Measurements from ENCODE around the gene CCNYL1. TPM values are rescaled to one million over a fixed set of nuclear protein-coding genes. Genes with fewer than 3 reads are reported as not detected.
A peak's percentile ranks its signal among the peaks of the same experiment; 100 is the strongest.
"Not testable (repeated sequence)": the region's sequence is repeated elsewhere in the genome, so short reads cannot be mapped to it uniquely, and the experiment has no call there.

Gene CCNYL1
- total RNA-seq, 1 donor = 10.4 TPM

DNA sequence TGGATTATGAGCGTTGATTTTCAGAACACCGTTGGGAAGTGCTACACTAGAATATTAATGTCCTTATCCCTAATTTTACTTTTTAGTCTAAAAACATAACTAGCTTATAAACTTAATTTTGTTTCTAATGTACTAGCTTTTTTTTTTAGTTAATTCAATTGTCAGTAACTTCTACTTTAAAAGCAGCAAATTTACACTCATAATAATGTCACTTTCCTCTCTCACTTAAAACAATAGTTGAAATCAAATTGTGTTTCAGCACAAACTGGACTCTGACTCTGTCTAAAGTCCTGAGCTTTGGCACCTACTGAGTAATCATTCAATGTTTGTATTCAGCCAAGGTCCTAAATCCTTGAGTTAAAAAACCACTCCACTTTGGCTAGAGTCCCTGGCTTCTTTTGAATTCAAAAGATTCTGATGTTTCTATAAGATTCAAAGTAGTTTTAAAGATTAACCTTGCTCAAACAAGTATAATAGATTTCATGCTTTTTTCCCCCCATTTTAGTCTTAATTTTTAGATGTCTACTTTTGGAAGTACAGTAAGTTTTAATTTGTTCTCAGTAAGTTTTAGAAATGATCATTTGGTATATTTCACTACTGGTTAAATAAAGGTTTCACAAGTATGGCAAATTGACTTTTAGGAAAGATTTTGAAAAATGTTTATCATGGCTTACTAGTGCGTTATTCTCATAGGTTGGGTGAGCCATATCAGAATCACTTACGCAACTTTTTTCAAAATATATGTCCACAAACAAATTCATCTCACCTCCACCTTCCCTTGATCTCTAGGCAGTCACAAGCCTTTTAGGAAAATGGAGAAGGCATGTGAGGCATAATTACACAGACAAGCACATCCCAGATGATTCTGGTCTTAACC, 23.4 kb downstream of the CCNYL1 start:
- TF ChIP-seq, protein P1, sequence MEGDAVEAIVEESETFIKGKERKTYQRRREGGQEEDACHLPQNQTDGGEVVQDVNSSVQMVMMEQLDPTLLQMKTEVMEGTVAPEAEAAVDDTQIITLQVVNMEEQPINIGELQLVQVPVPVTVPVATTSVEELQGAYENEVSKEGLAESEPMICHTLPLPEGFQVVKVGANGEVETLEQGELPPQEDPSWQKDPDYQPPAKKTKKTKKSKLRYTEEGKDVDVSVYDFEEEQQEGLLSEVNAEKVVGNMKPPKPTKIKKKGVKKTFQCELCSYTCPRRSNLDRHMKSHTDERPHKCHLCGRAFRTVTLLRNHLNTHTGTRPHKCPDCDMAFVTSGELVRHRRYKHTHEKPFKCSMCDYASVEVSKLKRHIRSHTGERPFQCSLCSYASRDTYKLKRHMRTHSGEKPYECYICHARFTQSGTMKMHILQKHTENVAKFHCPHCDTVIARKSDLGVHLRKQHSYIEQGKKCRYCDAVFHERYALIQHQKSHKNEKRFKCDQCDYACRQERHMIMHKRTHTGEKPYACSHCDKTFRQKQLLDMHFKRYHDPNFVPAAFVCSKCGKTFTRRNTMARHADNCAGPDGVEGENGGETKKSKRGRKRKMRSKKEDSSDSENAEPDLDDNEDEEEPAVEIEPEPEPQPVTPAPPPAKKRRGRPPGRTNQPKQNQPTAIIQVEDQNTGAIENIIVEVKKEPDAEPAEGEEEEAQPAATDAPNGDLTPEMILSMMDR (IDR thresholded peaks at IDR 0.05; ENCODE audit: insufficient read depth, low read depth, low read length) = no peak
- no peak overlapping the region for H3K4me3 ChIP-seq (ENCODE audit: low read depth, low read length)
- no peak for DNase-seq (ENCODE audit: low read depth)

DNA sequence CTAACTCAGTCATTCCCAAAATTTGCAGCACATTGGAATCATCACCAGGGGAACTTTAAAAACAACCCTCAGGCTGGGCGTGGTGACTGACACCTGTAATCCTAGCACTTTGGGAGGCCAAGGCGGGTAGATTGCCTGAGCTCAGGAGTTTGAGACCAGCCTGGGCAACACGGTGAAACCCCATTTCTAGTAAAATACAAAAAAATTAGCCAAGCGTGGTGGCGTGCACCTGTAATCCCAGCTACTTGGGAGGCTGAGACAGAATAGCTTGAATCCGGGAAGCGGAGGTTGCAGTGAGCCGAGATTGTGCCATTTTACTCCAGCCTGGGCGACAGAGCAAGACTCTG, 24.0 kb downstream of the CCNYL1 start:
- H3K4me3 ChIP-seq (ENCODE audit: low read depth, low read length); DNase-seq (ENCODE audit: low read depth): not testable (repeated sequence)

DNA sequence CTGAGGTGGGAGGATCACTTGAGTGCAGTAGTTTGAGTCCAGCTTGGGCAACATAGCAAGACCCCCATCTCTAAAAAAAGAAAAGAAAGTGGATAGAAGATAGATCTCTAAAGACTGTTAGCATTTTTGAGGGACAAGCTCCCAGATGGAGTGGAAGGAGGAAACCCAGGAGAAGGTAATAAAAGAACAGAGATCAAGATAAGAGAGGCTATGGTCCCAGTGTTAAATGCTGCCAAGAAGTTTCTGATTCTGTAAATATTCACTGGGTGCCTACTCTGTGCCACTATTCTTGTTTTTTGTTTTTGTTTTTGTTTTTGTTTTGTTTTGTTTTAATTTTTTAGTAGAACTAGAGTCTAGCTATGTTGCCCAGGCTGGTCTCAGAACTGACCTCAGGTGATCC, 32.1 kb downstream of the CCNYL1 start:
- TF ChIP-seq, protein P1 (IDR thresholded peaks at IDR 0.05; ENCODE audit: insufficient read depth, low read depth, low read length) = no peak
- no peak for DNase-seq (ENCODE audit: low read depth)
- H3K4me3 ChIP-seq (ENCODE audit: low read depth, low read length) = no peak overlapping the region

DNA sequence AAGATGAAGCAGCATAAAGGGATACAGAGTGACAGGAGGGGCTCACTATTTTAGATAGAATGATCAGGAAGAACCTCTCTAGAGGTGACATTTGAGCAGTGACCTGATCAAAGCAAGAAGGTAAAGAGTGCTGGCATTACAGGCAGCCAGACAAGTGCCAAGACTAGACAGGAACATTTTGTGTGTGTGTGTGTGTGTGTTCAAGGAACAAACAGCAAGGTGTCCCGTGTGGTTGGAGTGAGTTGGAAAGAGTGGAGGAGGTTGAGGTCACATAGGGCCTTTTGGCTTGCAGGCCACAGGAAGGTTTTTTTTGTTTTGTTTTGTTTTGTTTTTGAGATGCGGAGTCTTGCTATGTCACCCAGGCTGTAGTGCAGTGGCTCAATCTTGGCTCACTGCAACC, 32.6 kb downstream of the CCNYL1 start:
- DNase-seq (ENCODE audit: low read depth) = no peak
- TF ChIP-seq, protein P1 (IDR thresholded peaks at IDR 0.05; ENCODE audit: insufficient read depth, low read depth, low read length) = no peak
- H3K4me3 ChIP-seq (ENCODE audit: low read depth, low read length) = no peak overlapping the region

DNA sequence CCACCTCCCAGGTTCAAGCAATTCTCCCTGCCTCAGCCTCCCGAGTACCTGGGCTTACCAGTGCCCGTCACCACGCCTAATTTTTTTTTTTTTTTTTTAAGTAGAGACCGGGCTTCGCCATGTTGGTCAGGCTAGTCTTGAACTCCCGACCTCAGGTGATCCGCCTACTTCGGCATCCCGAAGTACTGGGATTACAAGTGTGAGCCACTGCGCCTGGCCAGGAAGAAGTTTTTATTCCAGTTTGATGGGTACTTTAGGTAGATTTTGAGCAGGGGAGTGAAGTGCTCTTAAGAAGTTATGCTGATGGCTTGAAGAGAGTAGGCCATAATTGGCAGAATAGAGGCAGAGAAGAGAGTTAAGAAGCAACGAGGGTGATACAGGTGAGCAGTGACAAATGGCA, 33.0 kb downstream of the CCNYL1 start:
- TF ChIP-seq, protein P1 (IDR thresholded peaks at IDR 0.05; ENCODE audit: insufficient read depth, low read depth, low read length) = no peak
- no peak for DNase-seq (ENCODE audit: low read depth)
- H3K4me3 ChIP-seq (ENCODE audit: low read depth, low read length) = no peak overlapping the region

DNA sequence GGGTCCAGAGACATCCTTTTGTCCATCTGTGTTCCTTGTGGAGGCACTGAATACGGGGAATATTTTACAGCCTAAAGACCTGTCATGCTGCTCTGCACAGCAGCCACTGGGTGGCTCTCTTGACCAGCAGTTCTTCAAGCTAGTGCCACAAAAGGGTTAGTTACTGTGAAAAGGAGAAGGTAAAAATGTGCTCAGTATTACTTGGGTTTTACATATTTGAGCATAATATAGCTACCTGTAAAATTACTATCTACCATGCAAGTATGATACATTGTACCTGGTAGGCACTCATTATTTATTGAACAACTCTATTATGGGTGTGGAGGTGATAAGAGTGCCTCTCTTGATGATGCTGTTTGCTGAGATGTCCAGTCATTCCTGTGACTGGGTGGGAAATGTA, 34.7 kb downstream of the CCNYL1 start:
- peak; percentile 78 for DNase-seq (ENCODE audit: low read depth)
- TF ChIP-seq, protein P1 (IDR thresholded peaks at IDR 0.05; ENCODE audit: insufficient read depth, low read depth, low read length) = peak; percentile 98

DNA sequence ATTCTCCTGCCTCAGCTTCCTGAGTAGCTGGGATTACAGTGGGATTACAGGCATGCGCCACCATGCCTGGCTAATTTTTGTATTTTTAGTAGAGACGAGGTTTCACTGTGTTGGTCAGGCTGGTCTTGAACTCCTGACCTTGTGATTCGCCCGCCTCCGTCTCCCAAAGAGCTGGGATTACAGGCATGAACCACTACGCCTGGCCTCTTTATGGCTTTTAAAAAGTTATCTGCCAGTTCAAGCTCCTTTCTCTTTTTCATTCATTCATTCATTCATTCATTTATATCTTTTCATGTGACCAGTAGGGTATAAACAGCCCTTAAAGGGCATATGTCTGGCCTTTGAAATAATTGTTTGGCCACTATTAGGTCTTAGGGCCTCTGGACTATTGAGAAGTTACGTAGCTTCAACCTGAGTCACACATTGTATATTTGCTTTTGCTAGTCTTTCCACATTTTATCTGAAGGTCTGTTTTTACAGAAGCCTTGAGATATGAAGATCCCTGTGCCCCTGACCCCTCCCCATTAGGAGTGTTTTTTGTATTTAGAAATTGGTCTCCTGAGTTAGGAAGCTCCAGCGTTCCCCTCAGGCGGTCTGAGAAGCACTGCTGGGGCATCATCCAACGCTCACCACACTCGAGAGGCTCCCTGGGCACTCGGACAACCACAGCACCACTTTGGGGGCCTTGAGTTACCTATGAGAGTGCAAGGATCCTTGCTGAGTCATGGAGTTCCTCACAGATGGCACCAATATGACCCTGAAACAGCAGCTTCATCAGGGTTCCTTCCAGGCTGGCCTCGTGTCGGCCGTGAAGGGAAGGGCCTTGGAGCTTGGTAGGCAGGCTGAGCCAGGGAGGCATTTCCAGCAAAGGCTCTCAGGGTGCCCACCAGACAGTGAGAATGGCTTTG, 36.5 kb downstream of the CCNYL1 start:
- TF ChIP-seq, protein P1 (IDR thresholded peaks at IDR 0.05; ENCODE audit: insufficient read depth, low read depth, low read length) = no peak
- no peak for DNase-seq (ENCODE audit: low read depth)
- H3K4me3 ChIP-seq (ENCODE audit: low read depth, low read length) = no peak overlapping the region

More for the DNA sequence above, 34.7 kb downstream of the CCNYL1 start:
- H3K4me3 ChIP-seq (ENCODE audit: low read depth, low read length) = no peak overlapping the region
